ENCODE data around the gene TRIM61.

DNA sequence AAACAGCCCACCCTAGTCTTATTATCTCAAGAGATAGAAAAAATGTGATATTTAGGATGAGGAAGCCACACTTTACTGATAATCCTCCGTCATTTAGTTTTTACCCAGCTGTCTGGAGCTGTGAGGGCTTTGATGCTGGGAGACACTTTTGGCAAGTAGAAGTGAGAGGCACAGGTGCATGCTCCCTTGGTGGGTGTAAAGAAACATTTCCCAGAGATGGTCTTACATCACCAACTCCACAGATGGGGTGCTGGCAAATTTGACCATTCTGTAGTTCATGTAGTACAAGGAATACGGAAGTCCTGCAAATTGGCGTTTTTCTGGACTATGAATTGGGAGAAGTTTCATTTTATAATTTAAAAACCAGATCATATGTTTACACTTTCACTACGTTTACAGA lies 28.5 kb downstream of the TRIM61 start:
- TF ChIP-seq CTCF (IDR thresholded peaks at IDR 0.05) (no peak), FOXP4 (CRISPR knock-in tag; IDR thresholded peaks at IDR 0.05) (no peak), JUN (CRISPR knock-in tag; IDR thresholded peaks at IDR 0.05) (no peak), E2F5 (CRISPR knock-in tag; IDR thresholded peaks at IDR 0.05) (no peak), CBFB (CRISPR knock-in tag; IDR thresholded peaks at IDR 0.05; ENCODE audit: low read depth) (no peak), ESRRA (CRISPR knock-in tag; IDR thresholded peaks at IDR 0.05; ENCODE audit: borderline replicate concordance) (no peak), MAX (CRISPR knock-in tag; IDR thresholded peaks at IDR 0.05) (no peak), ZNF121 (CRISPR knock-in tag; IDR thresholded peaks at IDR 0.05) (no peak), PREB (CRISPR knock-in tag; IDR thresholded peaks at IDR 0.05; ENCODE audit: borderline replicate concordance) (no peak)
